IPS-NIHi11 (cell line): ENCODE measurements around the gene SLC26A9.
A peak's percentile ranks its signal among the peaks of the same experiment; 100 is the strongest.

Experiments used
- DNase-seq: peaks from one replicate; pipeline ENCODE4 v3.0.0; 2012; ENCODE audit warnings: mixed read lengths, low spot score

The SLC26A9 gene, protein sequence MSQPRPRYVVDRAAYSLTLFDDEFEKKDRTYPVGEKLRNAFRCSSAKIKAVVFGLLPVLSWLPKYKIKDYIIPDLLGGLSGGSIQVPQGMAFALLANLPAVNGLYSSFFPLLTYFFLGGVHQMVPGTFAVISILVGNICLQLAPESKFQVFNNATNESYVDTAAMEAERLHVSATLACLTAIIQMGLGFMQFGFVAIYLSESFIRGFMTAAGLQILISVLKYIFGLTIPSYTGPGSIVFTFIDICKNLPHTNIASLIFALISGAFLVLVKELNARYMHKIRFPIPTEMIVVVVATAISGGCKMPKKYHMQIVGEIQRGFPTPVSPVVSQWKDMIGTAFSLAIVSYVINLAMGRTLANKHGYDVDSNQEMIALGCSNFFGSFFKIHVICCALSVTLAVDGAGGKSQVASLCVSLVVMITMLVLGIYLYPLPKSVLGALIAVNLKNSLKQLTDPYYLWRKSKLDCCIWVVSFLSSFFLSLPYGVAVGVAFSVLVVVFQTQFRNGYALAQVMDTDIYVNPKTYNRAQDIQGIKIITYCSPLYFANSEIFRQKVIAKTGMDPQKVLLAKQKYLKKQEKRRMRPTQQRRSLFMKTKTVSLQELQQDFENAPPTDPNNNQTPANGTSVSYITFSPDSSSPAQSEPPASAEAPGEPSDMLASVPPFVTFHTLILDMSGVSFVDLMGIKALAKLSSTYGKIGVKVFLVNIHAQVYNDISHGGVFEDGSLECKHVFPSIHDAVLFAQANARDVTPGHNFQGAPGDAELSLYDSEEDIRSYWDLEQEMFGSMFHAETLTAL

GRCh38 chr1:205943245-205943644, at the start of gene SLC26A9:
Gene SLC26A9, minus strand, starts transcription at chr1:205943456. Its CDS starts 7,636 bp downstream, at chr1:205935820.
- no peak for DNase-seq

DNA sequence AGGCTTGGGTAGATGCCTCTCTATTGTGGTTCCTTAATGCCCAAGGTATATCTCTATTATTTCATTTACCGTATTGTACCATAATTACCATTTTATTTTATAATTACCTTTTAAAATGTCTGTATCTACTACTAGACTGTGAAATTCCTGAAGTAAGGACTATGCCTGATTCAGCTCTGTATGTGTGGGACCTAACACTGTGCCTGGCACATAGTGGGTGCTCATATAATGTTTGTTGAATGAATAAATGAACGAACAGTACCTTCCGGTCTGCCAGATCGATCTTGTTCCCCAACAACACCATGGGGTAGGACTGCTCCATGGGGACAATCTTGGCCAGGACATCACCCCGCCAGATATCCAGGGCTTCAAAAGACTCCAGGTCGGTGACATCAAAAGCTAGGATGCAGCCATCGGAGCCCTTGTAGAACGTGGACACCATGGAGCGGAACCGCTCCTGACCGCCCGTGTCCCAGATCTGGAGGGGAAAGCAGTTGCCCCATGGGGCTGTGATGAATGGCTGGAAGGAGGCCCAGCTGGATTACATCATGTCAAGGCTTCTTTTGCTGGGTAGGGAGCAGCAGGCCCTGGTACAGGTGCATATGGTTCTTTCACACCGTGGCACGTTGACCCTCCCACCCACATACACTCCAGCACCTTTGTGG, 49.1 kb upstream of the SLC26A9 start:
- peak; percentile 17 for DNase-seq

- DNase-seq: no peak
These were observed 48.0 kb upstream of the SLC26A9 start for GRCh38 chr1:205991237-205991636.

- DNase-seq: no peak
These were observed 47.0 kb upstream of the SLC26A9 start for GRCh38 chr1:205990226-205990625.

DNA sequence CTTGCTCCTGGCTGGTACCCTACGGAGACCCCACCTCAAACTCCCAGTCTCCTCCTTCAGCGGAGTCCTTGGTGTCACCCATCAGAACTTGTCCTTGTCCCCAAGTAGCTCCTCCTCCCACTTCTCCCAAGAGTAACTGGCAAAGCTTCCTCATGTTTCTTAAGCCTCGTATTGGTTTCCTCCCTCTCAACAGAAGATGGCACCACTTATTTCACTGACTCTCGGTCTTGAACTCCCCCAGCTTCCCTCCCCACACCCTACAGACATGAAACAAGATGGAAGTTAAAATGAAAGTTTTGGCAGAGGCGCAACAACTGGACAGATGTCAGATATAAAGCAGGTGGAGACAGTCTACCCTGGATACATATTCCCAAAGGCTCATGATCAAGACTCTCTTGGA, 46.5 kb upstream of the SLC26A9 start:
- DNase-seq: no peak

DNA sequence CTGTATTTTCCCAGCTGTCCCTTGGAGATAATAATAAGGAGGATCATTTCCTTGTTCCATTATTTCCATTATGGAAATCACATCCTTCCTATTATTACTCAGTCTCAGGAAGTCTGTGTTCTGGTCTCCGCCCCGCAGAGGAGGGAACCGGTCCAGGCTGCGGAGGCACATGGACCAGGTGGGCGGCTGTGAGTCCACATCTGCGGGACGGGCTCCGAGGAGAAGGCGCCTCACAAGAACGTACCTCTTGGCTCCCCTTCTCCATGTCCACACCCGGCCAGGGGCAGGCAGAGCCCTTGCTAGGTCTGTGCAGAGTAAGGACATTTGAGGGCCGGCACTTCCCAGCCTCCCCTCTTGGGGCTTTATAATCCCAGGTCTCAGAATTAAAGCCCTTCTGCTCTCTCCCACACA, 45.3 kb upstream of the SLC26A9 start:
- peak; percentile 22 for DNase-seq

- no peak for DNase-seq
These were observed 43.6 kb upstream of the SLC26A9 start for GRCh38 chr1:205986861-205987260.

DNA sequence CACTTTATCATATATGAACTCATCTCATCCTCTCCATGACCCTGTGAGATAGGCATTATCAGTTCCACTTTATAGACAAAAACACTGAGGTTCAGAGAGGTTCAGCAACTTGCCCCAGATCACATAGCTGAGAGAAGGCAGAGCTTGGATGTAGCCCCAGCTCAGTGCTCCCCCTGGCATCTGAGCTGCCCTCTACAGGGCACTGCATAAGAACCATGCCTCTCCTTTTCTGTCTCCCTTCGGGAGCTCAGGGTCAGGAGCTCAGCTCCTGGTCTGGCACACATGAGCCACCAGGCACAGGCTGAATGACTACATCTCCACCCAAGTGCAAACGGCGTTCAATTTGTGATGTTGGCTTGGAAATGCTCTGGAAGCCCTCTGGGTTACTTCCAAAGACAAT, 43.0 kb upstream of the SLC26A9 start:
- DNase-seq: no peak

DNA sequence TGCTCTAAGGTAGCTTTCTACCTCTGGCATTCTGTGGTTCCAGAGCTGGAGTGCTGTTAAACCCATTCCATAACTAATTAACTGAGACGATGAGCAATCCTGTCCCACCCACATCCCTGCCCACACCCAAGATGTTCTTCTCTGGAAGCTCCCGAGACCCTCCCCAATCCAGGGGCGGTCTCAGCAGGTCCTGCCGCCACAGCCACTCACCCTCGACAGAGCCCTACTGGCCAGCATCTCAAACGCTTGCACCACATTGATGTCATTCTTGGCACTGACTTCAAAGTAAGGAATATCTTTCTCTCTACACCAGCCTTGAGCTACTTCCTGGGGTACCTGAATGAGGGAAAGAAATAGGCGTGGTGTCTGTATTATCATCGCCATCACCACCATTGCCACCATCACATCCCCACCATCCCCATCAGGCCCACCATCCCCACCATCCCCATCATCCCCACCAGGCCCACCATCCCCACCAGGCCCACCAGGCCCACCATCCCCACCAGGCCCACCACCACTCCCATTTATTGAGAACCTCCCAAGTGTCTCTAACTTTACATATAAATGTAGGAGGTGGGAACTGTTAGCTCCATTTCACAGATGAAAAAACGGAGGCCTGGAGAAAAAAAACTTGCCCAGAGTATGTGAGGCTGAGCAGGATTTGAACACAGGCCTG, 42.2 kb upstream of the SLC26A9 start:
- no peak for DNase-seq

- peak; percentile 72 for DNase-seq
These were observed 40.9 kb upstream of the SLC26A9 start for GRCh38 chr1:205983925-205984725.

DNA sequence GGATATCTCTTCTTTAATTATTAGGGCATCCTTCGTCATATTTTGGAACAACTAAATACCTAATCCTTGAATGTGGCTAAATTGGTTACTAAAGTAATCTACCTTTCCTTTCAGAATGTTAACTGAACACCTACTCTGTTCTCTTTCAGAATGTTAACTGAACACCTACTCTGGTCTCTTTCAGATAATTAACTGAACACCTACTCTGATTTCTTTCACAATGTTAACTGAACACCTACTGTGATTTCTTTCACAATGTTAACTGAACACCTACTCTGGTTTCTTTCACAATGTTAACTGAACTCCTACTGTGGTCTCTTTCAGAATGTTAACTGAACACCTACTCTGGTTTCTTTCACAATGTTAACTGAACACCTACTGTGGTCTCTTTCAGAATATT, 38.0 kb upstream of the SLC26A9 start:
- DNase-seq: no peak

DNA sequence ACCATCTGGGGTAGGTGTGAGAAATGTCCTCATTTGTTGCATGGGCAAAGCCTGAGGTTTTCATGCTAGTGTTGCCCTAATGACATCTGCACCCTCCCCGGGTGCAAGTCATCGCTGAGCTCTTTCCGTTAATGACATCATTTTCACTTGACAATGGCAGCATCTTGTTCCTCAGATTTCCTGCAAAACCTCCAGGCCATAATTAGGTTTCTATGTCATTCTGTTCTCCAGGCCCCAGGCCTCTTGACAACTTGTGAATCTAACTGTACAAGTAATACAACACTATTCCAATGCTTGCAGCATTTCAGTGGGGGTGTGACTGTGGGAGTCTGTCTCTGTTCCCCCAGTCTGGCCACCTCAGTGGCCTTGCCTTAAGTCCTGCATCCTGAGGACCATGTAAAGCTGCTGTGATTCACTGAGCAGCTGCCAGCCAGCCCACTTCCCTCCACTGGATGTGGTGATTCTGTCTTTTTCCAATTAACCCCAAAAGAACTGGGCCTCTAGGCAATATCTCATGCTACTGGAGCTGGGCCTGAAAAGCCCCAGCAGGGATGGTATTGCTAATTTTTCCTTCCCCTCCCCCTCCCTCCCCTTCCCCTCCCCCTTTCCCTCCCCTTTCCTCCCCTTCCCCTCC, 37.1 kb upstream of the SLC26A9 start:
- DNase-seq: no peak

DNA sequence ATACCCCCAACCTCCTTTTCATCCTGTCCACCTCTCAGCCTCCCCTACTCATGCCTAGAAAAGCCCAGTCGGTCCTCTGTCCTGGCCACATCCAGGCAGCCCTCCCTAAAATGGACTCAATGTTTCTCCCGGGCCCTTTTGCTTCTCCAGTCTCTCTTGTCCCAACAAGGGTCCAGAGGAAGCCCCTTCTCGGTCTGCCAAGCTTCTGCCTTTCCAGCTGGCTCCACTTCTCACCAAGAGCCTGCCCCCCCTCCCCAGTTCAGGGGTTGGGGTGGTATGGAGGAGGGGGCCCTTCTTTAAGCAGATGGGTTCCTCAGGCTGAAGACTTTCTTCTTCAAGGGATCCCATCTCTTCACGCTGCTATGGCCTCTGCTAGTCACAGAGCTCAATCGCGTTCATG, 36.0 kb upstream of the SLC26A9 start:
- DNase-seq: no peak

- no peak for DNase-seq
These were observed 35.4 kb upstream of the SLC26A9 start for GRCh38 chr1:205978676-205979075.

- DNase-seq: peak; percentile 81
These were observed 34.3 kb upstream of the SLC26A9 start for GRCh38 chr1:205977402-205978014.

DNA sequence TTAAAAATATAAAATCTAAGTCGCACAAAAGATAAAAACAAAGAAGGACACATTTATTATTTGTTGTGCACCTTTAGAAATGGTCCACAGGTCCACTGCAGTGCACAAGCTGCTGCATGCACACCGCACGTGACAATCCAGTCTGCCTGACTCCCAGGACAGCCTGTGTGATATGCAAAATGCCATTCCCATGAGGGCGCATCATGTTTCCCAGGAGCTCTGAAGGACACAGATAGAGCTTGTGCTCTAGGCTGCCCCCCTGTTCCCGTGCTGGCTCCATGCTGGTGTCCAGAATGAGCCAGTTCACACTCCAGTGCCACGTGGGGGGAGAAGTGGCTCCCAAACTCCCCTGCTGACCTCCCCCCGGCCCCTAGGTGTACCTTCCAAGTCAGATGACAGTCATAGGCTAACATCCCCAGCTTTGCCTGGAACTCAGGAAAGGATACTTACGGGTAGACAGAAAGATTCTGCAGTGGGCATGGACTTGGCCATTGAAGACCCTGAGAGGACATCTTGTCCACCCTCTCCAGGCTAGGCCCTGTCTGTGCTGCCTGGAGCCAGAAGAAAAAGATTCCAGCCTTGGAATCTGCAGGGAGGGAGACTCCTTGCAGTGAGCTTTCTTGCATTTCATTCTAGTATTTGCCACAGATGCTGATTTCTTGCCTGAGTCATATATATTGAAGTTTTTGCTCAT, 33.6 kb upstream of the SLC26A9 start:
- no peak for DNase-seq

- DNase-seq: no peak
These were observed 32.8 kb upstream of the SLC26A9 start for GRCh38 chr1:205976036-205976435.

- DNase-seq: no peak
These were observed 32.2 kb upstream of the SLC26A9 start for GRCh38 chr1:205975387-205975998.

- DNase-seq: no peak
These were observed 31.5 kb upstream of the SLC26A9 start for GRCh38 chr1:205974712-205975111.
